GM12864 (cell line): ENCODE data around the gene KHDRBS1.

Experiments used
- DNase-seq: peaks from one replicate; pipeline ENCODE4 v3.0.0-alpha.2; 2011; ENCODE audit warnings: low read depth
- H3K4me3 ChIP-seq: 2 replicates; pipeline ENCODE4 v1.5.1; 2011; ENCODE audit warnings: mild to moderate bottlenecking, low read depth, low read length, control low read depth
- TF ChIP-seq, protein P1 (sequence below): IDR thresholded peaks from 2 replicates; pipeline ENCODE4 v1.5.1; 2011; ENCODE audit warnings: low read depth, mild to moderate bottlenecking, moderate library complexity, low read length, control low read depth, inconsistent platforms; ENCODE audit errors: missing control alignments

Gene KHDRBS1

GRCh38 chr1:31981456-31981839, 32.2 kb upstream of the KHDRBS1 start:
- H3K4me3 ChIP-seq, result no peak overlapping the region
- DNase-seq, result no peak
- TF ChIP-seq, protein P1, sequence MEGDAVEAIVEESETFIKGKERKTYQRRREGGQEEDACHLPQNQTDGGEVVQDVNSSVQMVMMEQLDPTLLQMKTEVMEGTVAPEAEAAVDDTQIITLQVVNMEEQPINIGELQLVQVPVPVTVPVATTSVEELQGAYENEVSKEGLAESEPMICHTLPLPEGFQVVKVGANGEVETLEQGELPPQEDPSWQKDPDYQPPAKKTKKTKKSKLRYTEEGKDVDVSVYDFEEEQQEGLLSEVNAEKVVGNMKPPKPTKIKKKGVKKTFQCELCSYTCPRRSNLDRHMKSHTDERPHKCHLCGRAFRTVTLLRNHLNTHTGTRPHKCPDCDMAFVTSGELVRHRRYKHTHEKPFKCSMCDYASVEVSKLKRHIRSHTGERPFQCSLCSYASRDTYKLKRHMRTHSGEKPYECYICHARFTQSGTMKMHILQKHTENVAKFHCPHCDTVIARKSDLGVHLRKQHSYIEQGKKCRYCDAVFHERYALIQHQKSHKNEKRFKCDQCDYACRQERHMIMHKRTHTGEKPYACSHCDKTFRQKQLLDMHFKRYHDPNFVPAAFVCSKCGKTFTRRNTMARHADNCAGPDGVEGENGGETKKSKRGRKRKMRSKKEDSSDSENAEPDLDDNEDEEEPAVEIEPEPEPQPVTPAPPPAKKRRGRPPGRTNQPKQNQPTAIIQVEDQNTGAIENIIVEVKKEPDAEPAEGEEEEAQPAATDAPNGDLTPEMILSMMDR, result no peak

DNA sequence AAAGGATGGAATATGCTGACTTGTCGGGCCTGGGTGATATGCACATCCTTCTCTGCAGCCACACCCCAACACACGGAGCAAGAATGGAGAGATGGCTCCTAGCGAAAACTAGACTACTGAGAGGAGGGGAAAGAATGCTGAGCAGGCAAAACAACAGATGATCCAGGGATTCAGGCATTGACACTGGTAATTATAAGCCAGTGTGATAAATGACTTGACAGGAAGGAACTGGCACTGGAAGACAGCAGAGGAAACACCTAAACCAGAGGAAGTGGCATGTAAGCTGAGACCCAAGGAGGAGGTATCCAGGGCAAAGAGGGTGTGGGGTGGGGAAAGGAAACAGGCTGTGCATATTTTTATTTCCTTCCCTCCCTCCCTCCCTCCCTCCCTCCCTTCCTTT, 31.7 kb upstream of the KHDRBS1 start:
- DNase-seq, result no peak
- TF ChIP-seq, protein P1, result no peak

DNA sequence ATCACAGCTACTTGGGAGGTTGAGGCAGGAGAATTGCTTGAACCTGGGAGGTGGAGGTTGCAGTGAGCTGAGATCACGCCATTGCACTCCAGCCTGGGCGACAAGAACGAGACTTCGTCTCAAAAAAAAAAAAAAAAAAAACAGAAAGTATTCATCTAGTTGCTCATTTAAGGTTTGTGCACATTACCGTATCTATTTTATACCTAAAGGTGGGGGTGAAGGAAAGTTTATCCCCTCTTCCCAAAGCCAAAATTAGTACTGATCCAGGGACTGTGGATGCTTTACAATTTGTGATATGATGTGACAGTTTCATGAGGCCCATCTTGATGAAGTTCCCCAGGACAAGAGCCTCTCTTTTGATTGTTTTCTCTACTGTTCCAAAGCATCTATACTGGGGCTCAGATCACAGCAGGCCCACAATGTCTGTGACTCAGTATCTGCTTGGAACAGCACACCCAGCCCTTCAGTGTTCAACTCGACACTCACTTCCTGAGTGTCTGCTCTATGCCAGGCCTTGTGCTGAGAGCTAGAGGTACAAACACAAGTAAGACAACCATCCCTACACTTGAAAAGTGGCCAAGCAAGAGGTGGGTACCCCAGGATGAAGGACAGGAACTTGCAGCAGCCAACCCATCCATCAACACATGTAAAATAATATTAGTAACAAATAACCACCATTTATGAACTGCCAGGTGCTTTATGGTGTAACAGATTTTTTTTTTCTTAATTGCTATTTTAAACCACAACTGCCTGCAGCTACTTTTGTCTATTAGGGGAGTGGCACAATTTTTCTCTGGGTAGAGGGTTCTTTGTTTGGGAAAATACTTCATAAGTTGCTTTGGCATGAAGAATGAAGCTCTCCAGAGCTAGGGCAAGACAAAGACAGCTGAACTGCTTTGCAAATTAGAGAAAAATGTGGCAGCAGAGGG, 29.0 kb upstream of the KHDRBS1 start:
- TF ChIP-seq, protein P1, result no peak
- no peak overlapping the region for H3K4me3 ChIP-seq
- DNase-seq, result no peak

More for the DNA sequence above, 31.7 kb upstream of the KHDRBS1 start:
- no peak overlapping the region for H3K4me3 ChIP-seq

DNA sequence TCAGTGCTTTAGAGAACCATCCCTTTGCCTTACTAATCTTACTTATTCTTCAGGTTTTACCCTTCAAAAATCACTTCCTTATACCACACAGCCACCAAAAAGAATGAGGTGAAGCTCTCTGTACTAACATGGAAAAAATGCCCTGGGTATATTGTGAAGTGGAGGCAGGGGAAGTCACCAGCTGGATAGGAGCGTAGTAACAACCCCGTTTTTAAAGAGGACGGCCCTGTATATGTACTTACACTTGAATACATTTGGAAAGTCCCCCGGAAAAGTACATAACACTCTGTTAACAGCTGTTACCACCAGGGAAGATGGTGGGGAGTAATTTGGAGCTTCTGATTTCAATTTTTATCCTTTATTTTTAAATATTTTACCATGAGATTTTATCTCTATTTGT, 28.2 kb upstream of the KHDRBS1 start:
- no peak overlapping the region for H3K4me3 ChIP-seq
- TF ChIP-seq, protein P1, result no peak
- peak; percentile 45 for DNase-seq

DNA sequence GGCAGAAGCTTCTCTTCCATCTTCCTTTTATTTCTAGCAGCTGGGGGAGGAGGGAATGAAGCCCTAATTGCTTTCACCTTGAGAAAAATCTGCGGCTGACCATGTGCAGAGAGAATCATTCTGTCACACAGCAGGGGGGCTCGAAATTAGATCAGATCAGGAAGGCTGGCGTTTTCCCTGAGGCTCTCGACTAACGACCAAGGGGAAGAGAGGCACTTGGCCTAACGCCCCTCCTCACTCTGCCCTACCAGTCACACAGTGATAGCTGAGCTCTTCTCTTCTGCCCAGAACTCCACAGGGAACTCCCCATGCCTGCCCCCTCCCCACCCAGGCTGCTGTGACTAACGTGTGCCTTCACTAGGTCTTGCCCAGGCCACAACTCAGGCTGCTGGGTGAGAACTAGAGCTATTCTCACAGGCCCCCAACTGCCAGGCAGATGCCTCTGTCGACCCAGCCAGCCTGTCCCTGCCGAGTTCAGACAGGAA, 26.5 kb upstream of the KHDRBS1 start:
- TF ChIP-seq, protein P1, result no peak
- no peak for DNase-seq
- no peak overlapping the region for H3K4me3 ChIP-seq

DNA sequence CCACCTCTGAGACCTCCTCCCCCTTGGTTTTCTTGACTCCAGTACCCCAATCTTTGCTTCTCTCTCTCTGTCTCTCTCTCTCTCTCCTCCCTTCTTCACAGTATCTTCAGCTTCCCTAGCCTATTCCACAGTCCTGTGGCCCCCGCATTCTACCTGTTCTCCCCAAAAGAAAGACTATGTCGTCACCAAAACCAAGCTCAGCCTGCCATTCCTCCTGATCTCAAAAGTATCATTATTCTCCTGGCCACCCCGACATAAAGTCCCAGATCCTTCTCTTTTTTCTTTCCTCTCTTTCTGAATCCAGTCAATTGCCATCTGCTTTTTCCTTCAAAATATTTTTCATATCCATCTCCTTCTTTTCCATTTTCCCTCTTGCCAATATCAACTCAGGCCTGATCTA, 23.7 kb upstream of the KHDRBS1 start:
- DNase-seq, result no peak

More for the DNA sequence above, 23.7 kb upstream of the KHDRBS1 start:
- TF ChIP-seq, protein P1, result no peak
- H3K4me3 ChIP-seq, result no peak overlapping the region
